HG02642 (cell line): ENCODE data around the gene IL18R1.

ENCODE experiments used
- ATAC-seq: cut with Tn5 transposase; IDR thresholded peaks from one replicate; pipeline ENCODE4 v1.9.1; 2021; ENCODE audit warnings: mild to moderate bottlenecking; ENCODE audit not compliant: unreplicated experiment, poor library complexity

The IL18R1 gene

DNA sequence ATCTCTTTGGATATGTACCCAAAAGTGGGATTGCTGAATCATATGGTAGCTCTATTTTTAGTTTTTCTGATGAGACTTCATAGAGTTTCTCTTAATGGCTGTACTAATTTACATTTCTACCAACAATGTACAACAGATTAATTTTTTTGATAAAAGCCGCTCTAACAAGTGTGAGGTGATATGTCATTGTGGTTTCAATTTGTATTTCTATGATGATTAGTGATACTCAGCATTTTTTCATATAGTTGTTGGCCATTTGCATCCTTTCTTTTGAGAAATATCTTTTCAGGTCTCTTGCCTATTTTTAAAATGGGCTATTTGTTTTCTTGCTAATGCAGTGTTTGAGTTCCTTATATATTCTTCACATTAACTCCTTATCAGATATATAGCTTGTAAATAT, 71.7 kb downstream of the IL18R1 start:
- ATAC-seq, result no peak

DNA sequence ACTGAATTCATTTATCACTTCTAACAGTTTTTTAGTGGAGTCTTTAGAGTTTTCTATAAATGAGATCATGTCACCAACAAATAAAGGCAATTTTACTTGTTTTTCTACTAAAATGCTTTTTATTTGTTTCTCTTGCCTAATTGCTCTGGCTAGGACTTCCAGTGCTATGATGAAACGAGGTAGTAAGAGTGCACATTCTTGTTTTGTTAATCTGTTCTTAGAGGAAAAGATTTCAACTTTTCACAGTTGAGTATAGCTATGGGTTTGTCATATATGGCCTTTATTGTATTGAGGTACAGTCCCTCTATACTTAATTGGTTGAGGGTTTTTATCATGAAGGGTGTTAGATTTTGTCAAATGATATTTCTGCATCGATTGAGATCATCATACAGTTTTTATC, 73.0 kb downstream of the IL18R1 start:
- no peak for ATAC-seq

DNA sequence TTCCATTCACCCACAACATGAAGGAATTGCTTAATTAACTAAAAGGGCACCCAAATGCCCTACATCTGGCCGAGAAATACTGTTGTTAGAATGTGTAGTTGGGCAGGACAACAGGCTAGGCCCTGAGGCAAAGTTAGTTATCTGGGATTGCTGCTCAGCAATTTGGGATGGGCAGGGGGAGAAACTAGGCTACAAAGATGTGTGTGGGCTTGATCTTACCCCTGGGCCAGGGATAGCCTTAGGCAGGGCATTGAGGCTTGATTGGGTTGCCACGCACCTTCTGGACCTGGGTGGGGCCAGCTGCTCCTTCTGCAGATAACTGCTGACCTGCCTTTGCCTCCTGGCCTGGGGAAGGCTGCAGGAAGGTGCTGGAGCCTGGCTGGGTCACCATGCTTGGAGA, 76.8 kb downstream of the IL18R1 start:
- no peak for ATAC-seq

DNA sequence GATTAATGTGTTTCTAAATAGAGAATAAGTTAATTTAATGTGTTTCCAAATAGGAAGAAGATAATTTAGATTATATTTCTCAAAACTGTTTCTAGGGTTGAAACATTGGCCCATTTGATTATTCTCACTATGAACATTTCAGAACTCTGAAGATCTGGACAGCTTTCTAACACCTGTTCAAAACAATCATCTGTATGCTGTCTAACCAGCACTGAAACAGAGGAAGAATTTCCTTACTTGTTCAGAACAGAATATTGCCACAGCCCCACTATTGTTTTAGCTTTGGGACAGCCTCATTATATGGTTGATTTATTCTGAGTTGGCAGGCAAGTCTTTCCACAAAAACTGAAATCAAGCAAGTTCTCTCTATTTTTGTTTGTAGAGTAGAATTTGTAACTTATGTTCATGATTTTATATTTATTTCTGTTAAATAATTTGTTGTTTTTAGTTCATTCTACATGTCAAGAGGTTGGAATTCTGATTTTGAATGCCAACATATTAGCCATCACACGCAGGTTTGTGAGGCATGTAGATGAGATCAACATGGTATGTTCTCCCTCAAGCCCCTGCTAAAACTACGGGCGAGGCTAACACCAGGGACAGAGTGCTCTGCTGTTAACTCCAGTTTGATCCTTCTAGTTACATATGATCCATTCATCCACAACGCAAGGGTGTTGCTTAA, 78.5 kb downstream of the IL18R1 start:
- ATAC-seq, result no peak

DNA sequence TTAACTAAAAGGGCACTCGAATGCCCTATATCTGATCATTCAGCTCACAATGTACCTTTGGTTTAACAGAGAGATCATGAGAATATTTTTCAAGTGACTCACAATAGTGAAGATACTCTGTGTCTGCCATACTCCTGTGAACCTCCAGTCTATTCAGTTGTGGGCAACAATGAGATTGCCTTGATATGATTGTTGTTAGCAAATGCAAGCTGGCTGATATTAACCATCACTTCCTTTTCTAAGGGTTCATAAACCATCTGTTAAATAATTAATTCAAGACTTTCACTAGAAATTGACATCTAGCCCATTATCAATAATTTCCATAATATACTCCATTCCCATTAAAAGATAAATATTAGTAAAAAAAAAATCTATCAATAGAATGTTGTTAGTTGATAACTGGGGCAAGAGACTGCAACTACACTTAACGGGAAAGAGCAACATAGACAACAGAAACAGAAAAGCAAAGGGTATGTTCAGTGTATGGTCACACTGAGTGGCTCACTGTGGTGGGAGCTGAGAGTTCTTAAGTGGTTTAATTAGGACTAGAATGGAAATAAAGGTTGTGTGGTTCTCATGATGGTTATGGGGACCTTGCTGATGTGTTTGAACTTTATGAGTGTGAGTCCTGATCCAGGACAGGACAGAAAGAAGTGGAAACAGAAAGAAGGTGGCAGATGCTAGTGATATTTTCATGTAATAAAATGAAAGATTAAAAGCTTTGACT, 79.2 kb downstream of the IL18R1 start:
- ATAC-seq, result peak; percentile 56

DNA sequence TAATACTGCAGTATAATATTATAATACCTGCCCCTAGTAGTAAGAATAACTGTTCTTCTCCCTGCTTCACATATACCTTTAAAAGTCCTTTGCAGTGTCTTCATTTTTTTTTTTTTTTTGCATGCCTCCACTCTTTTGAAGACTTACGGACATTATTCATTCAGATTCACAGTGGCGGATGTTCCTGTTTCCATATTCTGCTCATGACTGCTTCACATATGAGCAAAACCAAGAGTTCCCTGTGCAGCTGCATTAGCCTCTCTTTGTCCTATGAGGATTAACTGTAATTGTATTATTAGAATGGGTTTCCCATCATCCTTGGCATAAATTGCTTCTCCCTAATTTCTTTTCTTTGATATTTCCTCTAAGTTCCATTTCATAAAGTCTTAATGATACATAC, 80.1 kb downstream of the IL18R1 start:
- no peak for ATAC-seq

DNA sequence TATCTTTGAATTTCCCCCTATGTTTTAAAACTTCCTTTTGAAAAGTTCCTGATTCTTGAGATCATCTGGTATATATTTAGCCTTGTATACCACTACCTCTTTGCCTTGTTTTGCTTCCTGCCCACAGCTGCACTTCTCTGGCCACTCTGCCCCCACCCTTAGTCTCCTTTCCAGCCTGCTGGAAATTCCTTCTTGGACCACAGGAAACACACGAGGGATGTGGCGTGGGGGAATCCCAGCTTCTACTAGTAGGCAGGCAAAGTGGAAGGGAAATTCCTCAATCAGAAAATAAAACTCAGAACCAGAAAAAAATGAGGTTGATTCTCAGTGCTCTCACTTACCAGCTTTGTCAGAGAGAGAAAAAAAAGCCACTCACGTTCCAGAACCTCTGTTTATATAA, 80.7 kb downstream of the IL18R1 start:
- no peak for ATAC-seq

DNA sequence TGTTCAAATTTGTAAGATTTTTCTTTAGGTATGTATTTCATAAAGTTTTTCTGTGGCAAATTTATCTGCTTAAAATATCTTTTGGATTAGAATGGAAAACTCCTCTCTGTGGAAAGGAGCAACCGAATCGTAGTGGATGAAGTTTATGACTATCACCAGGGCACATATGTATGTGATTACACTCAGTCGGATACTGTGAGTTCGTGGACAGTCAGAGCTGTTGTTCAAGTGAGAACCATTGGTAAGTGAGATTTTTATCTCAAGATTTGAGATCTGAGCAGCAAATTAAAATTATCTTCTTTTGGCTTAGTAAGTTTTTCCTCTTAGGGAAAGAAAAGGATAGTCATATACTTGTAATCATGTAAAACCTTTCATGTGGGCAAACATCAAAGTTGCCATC, 81.5 kb downstream of the IL18R1 start:
- no peak for ATAC-seq

DNA sequence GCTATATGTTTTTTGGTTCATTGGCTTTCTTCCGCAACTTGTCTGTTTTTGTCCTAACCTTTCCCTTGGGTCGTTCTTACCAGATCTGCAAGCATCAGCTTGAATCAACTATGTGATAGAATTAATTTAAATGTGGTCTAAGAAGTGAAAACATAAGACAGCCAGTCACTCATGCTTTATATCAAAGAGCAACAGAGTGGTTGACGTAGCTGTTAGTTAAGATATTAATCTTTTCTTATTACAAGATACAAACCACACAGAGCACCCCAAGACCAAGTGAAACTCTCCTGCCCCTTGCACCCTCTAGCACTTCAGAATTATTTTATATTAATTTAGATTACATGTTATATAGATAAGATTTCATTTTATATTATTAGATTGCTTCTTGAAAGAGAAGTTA, 82.5 kb downstream of the IL18R1 start:
- ATAC-seq, result no peak

DNA sequence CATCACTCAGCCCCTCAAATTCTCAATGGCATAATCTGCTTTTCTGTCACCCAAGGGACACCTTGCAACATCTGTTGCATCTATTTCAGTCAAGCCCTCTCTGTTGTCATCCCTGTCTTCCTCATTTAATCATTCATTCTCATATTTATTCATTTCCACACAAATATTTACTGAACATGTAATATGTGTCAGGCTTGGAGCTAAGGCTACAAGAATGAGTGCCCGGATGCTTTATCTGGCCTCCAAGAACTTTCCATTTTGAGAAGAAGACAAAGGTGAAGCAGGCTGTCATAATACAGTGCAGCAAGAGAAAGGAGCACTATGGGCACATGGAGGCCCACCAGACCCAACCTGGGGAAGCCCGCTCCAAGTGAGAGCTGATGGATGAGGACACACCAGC, 83.0 kb downstream of the IL18R1 start:
- no peak for ATAC-seq

DNA sequence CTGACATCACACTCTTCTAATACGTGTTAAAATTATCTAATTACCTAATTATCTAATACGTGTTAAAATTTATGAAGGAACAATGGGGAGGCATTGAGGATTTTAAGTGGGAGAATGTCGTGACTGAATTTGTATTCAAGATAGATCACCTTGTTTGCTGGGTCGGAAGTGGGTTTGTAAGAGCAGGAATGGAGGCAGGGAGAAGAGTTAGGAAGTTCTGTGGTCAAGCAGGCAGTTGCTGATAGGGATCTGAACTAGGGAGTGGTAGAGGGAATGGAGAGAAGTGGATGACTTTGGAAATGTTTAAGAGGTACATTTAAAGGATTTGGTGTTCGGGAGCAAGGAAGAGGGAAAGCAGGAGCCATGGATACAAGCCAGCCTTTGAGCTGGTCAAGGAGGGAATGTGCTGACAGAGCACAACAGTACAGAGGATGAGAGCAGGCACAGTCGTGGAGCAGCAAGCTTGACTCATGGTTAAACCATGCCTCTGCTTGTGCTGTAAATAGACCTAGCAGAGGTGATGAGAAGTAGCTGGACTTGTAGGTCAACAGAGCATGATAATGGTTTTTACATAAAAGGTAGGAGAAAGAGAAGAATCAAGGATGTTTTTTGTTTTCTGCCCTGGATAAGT, 83.6 kb downstream of the IL18R1 start:
- ATAC-seq, result no peak

DNA sequence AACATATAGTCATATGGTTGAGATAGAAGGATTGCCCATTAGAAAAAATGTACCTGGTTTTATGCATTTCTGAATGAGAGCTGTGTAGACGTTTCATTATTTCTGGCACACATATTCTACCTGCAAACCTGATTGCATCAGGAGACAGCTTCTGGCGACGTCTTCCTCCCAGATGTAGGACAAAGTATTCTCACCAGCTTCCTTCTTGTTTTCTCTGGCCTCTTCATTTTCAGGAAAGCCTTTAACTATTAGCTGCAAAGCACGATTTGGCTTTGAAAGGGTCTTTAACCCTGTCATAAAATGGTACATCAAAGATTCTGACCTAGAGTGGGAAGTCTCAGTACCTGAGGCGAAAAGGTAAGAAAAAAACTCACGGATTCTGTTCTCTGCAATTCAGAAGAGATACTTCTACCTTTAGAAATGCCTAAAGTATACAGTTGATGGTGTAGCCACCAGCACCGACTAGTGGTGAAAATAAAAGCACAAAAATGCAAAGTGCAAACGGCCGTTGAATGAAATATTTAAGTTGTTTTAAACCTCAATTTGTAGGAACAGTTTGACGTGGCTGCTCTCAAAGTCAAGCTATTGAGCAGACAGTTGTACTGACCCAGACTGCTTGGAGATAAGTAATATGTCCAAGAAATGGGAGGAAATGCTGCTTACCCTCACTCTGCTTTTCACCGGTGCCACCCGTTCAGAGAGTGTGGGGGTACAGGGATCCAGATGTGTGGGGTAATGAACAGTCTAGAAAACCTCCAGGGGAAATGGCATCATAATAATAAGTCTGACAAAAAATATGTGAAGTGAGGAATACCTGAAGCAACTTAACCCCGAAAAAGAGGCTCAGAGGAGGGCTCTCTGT, 87.6 kb downstream of the IL18R1 start:
- peak; percentile 72 for ATAC-seq

DNA sequence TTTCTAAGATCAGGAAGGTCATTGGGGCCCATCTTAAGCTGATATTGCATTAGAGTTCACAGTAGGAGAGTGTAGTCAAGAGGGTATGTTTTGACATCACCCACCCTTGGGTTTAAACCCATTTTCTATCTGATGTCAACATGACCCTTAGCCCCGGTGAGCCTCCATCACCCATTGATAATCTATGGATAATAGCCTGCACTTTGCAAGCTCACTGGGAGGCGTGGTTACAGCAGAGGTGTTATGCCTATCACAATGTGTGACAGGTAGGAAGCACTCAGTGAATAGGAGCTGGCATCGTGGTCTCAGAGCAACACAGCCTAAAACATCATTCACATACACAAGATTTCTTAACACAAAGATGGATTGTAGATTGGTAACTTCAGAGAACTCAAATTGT, 88.6 kb downstream of the IL18R1 start:
- no peak for ATAC-seq

DNA sequence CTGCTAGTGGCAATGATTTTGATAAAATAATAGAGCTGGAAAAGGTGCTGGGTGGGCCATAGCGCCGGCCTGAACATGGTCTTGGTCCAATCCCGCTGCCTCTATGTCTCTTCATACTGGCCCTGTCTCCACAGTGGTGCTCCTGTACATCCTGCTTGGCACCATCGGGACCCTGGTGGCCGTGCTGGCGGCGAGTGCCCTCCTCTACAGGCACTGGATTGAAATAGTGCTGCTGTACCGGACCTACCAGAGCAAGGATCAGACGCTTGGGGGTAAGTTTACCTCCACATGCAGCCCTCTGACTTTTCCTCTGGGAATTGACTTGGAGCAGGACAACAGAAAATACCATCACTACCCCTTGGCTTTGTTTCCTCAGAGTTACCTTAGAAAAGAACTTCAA, 91.3 kb downstream of the IL18R1 start:
- ATAC-seq, result no peak
